Neural progenitor cell (in vitro differentiated cells): ENCODE data around the gene FGFR4.

ENCODE experiments used
- EZH2 ChIP-seq: fragments of 200-600 bp; sonication (generic); IDR thresholded peaks from 2 replicates; pipeline ENCODE4 v1.6.1; 2017; ENCODE audit warnings: antibody characterized with exemption, mild to moderate bottlenecking, moderate library complexity
- TF ChIP-seq, protein P1 (sequence below): fragments of 200-600 bp; sonication (generic); IDR thresholded peaks from 2 replicates; pipeline ENCODE4 v1.5.1; 2017; ENCODE audit warnings: antibody characterized with exemption, mild to moderate bottlenecking

DNA sequence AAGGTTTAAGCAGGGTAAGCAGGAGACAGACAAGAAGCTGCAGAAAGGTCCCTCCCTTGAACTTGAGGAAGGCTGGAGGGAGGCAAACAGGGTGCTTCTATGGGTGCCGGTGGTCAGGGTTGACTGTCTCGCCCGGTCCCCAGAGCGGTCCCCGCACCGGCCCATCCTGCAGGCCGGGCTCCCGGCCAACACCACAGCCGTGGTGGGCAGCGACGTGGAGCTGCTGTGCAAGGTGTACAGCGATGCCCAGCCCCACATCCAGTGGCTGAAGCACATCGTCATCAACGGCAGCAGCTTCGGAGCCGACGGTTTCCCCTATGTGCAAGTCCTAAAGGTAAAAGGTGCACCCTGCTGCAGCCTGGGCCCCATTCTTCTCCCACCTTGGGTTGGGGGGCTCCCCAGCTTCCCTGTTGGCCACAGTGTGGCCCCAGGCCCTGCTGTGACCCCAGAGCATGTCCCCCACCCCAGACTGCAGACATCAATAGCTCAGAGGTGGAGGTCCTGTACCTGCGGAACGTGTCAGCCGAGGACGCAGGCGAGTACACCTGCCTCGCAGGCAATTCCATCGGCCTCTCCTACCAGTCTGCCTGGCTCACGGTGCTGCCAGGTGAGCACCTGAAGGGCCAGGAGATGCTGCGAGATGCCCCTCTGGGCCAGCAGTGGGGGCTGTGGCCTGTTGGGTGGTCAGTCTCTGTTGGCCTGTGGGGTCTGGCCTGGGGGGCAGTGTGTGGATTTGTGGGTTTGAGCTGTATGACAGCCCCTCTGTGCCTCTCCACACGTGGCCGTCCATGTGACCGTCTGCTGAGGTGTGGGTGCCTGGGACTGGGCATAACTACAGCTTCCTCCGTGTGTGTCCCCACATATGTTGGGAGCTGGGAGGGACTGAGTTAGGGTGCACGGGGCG is 5.7 kb downstream of the FGFR4 start:
- TF ChIP-seq, protein P1, sequence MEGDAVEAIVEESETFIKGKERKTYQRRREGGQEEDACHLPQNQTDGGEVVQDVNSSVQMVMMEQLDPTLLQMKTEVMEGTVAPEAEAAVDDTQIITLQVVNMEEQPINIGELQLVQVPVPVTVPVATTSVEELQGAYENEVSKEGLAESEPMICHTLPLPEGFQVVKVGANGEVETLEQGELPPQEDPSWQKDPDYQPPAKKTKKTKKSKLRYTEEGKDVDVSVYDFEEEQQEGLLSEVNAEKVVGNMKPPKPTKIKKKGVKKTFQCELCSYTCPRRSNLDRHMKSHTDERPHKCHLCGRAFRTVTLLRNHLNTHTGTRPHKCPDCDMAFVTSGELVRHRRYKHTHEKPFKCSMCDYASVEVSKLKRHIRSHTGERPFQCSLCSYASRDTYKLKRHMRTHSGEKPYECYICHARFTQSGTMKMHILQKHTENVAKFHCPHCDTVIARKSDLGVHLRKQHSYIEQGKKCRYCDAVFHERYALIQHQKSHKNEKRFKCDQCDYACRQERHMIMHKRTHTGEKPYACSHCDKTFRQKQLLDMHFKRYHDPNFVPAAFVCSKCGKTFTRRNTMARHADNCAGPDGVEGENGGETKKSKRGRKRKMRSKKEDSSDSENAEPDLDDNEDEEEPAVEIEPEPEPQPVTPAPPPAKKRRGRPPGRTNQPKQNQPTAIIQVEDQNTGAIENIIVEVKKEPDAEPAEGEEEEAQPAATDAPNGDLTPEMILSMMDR: no peak
- TF ChIP-seq EZH2: no peak
